SK-N-SH (cell line): ENCODE results near the gene KIF3B. TPM values are rescaled to one million over a fixed set of nuclear protein-coding genes. Genes with fewer than 3 reads are reported as not detected.

Experiments
- CTCF ChIA-PET: fragments of 300-600, 350-600 bp; formaldehyde crosslinking; extraction: SDS; loops from one replicate; lab custom pipeline; 2021; lab: Yijun Ruan, JAX
- POLR2A ChIA-PET: fragments of 350-600 bp; sonication (Branson Sonifier 250); formaldehyde crosslinking; extraction: SDS; loops from one replicate; lab custom pipeline; 2020; ENCODE audit warnings: antibody characterized with exemption, inconsistent platforms; lab: Yijun Ruan, JAX
- DNase-seq: peaks from one replicate; pipeline ENCODE4 v3.0.0; 2012
- H2AFZ ChIP-seq: fragments of 200-600 bp; sonication (generic); 2 replicates; pipeline ENCODE4 v1.8.1; 2016; ENCODE audit warnings: antibody characterized with exemption, mild to moderate bottlenecking, low read depth
- H3F3A ChIP-seq: fragments of 200-600 bp; sonication (generic); replicated peaks from 2 replicates; pipeline ENCODE3; 2016; ENCODE audit warnings: antibody characterized with exemption, mild to moderate bottlenecking; ENCODE audit not compliant: insufficient read depth
- H3K27ac ChIP-seq, 2 experiments: fragments of 200-500 bp in 1 of 2; fragments of 200-600 bp in 1 of 2; sonication (Bioruptor generic) in 1 of 2; sonication (generic), shearing (Covaris generic) in 1 of 2; 2 replicates each; pipeline versions ENCODE4 v1.5.1 to v1.6.1; 2014 to 2016; ENCODE audit warnings: low read depth in 2 of 2, inconsistent platforms in 1 of 2, low read length in 1 of 2, mild to moderate bottlenecking in 1 of 2, mixed read lengths in 1 of 2
- H3K27me3 ChIP-seq: fragments of 200-600 bp; sonication (generic), shearing (Covaris generic); 2 replicates; pipeline ENCODE4 v1.6.1; 2016; ENCODE audit warnings: mixed run types; ENCODE audit not compliant: insufficient read depth
- H3K36me3 ChIP-seq, 2 experiments: fragments of 200-500 bp in 1 of 2; fragments of 200-600 bp in 1 of 2; sonication (Bioruptor generic) in 1 of 2; sonication (generic) in 1 of 2; replicated peaks in 1 of 2; 2 replicates each; pipeline versions ENCODE3 to v1.5.1; 2014 to 2016; ENCODE audit warnings: low read length in 1 of 2, mild to moderate bottlenecking in 1 of 2; ENCODE audit not compliant: insufficient read depth in 2 of 2, control insufficient read depth in 1 of 2
- H3K4me1 ChIP-seq, 2 experiments: fragments of 200-500 bp in 1 of 2; fragments of 200-600 bp in 1 of 2; sonication (Bioruptor generic) in 1 of 2; sonication (generic), shearing (Covaris generic) in 1 of 2; 2 replicates each; pipeline versions ENCODE4 v1.5.1 to v1.6.1; 2014 to 2016; ENCODE audit warnings: low read depth in 1 of 2, low read length in 1 of 2, mixed run types in 1 of 2; ENCODE audit not compliant: insufficient read depth in 2 of 2, control insufficient read depth in 1 of 2
- H3K4me2 ChIP-seq: fragments of 200-600 bp; sonication (generic), shearing (Covaris generic); 2 replicates; pipeline ENCODE4 v1.6.1; 2017; ENCODE audit warnings: mixed run types
- H3K4me3 ChIP-seq, 2 experiments: fragments of 200-500 bp in 1 of 2; fragments of 200-600 bp in 1 of 2; sonication (Bioruptor generic) in 1 of 2; sonication (generic), shearing (Covaris generic) in 1 of 2; 2 replicates each; pipeline versions ENCODE4 v1.5.1 to v1.8.1; 2014 to 2016; ENCODE audit warnings: low read depth in 2 of 2, inconsistent platforms in 1 of 2, low read length in 1 of 2, mild to moderate bottlenecking in 1 of 2, mixed read lengths in 1 of 2, moderate library complexity in 1 of 2
- H3K79me2 ChIP-seq: fragments of 200-600 bp; sonication (generic); 2 replicates; pipeline ENCODE4 v1.8.1; 2017; ENCODE audit warnings: mild to moderate bottlenecking; ENCODE audit not compliant: insufficient read depth
- H3K9ac ChIP-seq: fragments of 200-600 bp; sonication (generic); 2 replicates; pipeline ENCODE4 v1.6.1; 2017; ENCODE audit warnings: mixed run types
- H3K9me2 ChIP-seq: fragments of 200-600 bp; sonication (generic); 2 replicates; pipeline ENCODE4 v1.6.1; 2017; ENCODE audit warnings: mixed run types
- H3K9me3 ChIP-seq: fragments of 200-600 bp; sonication (generic); 2 replicates; pipeline ENCODE4 v1.6.1; 2017; ENCODE audit warnings: mixed run types, mild to moderate bottlenecking, moderate library complexity
- H4K20me1 ChIP-seq: fragments of 200-600 bp; sonication (generic); 2 replicates; pipeline ENCODE4 v1.6.1; 2017; ENCODE audit warnings: mild to moderate bottlenecking, mixed run types; ENCODE audit not compliant: insufficient read depth
- CTCF ChIP-seq: fragments of 200-600 bp; sonication (generic); IDR thresholded peaks from 2 replicates; pipeline ENCODE4 v1.6.1; 2017; ENCODE audit warnings: antibody characterized with exemption, mild to moderate bottlenecking, moderate library complexity
- ELF1 ChIP-seq: IDR thresholded peaks from 2 replicates; pipeline ENCODE4 v1.4.0; 2012
- EP300 ChIP-seq, 2 experiments: IDR thresholded peaks; 2 replicates each; pipeline versions ENCODE4 v1.4.0 to v1.6.1; 2012; ENCODE audit warnings: borderline replicate concordance in 1 of 2, low read depth in 1 of 2, low read length in 1 of 2
- EZH2phosphoT487 ChIP-seq: fragments of 200-600 bp; sonication (generic); IDR thresholded peaks from 2 replicates; pipeline ENCODE4 v1.6.1; 2017; ENCODE audit warnings: low read depth, mixed run types, mild to moderate bottlenecking, antibody characterized with exemption, moderate library complexity, borderline replicate concordance
- FOSL2 ChIP-seq: IDR thresholded peaks from 2 replicates; pipeline ENCODE4 v1.4.0; 2012; ENCODE audit warnings: low read depth, mild to moderate bottlenecking, moderate library complexity, borderline replicate concordance
- FOXJ3 ChIP-seq: sonication (generic); formaldehyde crosslinking; IDR thresholded peaks from 2 replicates; pipeline ENCODE4 v1.5.1; 2020; ENCODE audit warnings: mild to moderate bottlenecking, missing genetic modification reagents
- FOXM1 ChIP-seq: IDR thresholded peaks from 2 replicates; pipeline ENCODE4 v1.4.0; 2012; ENCODE audit warnings: low read depth, mild to moderate bottlenecking
- GABPA ChIP-seq: IDR thresholded peaks from 2 replicates; pipeline ENCODE4 v1.4.0; 2012; ENCODE audit warnings: low read depth, mild to moderate bottlenecking
- GATA2 ChIP-seq: sonication (generic); formaldehyde crosslinking; IDR thresholded peaks from 2 replicates; pipeline ENCODE4 v1.5.0; 2020; ENCODE audit warnings: mild to moderate bottlenecking, missing genetic modification reagents
- JUND ChIP-seq: IDR thresholded peaks from 2 replicates; pipeline ENCODE4 v1.4.0; 2012
- MEF2A ChIP-seq: IDR thresholded peaks from 2 replicates; pipeline ENCODE4 v1.4.0; 2012; ENCODE audit warnings: low read depth, borderline replicate concordance
- MXI1 ChIP-seq: IDR thresholded peaks from 2 replicates; pipeline ENCODE4 v1.6.1; 2012; ENCODE audit warnings: mild to moderate bottlenecking, low read depth, low read length, improper control_type of control experiment
- NFIC ChIP-seq: IDR thresholded peaks from 2 replicates; pipeline ENCODE4 v1.4.0; 2012; ENCODE audit warnings: borderline replicate concordance
- NRF1 ChIP-seq: IDR thresholded peaks from 2 replicates; pipeline ENCODE4 v1.6.1; 2012; ENCODE audit warnings: low read depth, mild to moderate bottlenecking, low read length
- POLR2AphosphoS5 ChIP-seq: IDR thresholded peaks from 2 replicates; pipeline ENCODE4 v1.6.1; 2012; ENCODE audit warnings: low read depth, low read length
- RAD21 ChIP-seq: IDR thresholded peaks from 2 replicates; pipeline ENCODE4 v1.6.1; 2012; ENCODE audit warnings: mild to moderate bottlenecking, low read length
- RFX5 ChIP-seq: IDR thresholded peaks from 2 replicates; pipeline ENCODE4 v1.6.1; 2012; ENCODE audit warnings: mild to moderate bottlenecking, improper control_type of control experiment, low read length
- RXRA ChIP-seq: IDR thresholded peaks from 2 replicates; pipeline ENCODE4 v1.4.0; 2012; ENCODE audit warnings: low read depth, mild to moderate bottlenecking, borderline replicate concordance
- SIN3A ChIP-seq: IDR thresholded peaks from 2 replicates; pipeline ENCODE4 v1.6.1; 2012; ENCODE audit warnings: low read depth, mild to moderate bottlenecking, low read length, moderate library complexity, borderline replicate concordance
- SMC3 ChIP-seq: IDR thresholded peaks from 2 replicates; pipeline ENCODE4 v1.6.1; 2012; ENCODE audit warnings: low read depth, low read length, improper control_type of control experiment
- TAF1 ChIP-seq: IDR thresholded peaks from 2 replicates; pipeline ENCODE4 v1.6.1; 2012; ENCODE audit warnings: low read depth, mild to moderate bottlenecking, low read length, moderate library complexity, borderline replicate concordance
- TEAD4 ChIP-seq: IDR thresholded peaks from 2 replicates; pipeline ENCODE4 v1.4.0; 2012; ENCODE audit warnings: mild to moderate bottlenecking, borderline replicate concordance; ENCODE audit not compliant: insufficient read depth
- USF1 ChIP-seq: IDR thresholded peaks from 2 replicates; pipeline ENCODE4 v1.4.0; 2012; ENCODE audit warnings: low read depth, borderline replicate concordance
- YY1 ChIP-seq: IDR thresholded peaks from 2 replicates; pipeline ENCODE4 v1.4.0; 2012; ENCODE audit warnings: low read depth, mild to moderate bottlenecking
- WGBS: methylation state at CpG from one replicate; pipeline ENCODE4 v1.1.6; 2017; ENCODE audit warnings: low lambda C conversion rate; 5-methylcytosine and 5-hydroxymethylcytosine counted together
- polyA plus RNA-seq, 3 experiments: library from polyadenylated mRNA; depleted of rRNA; stranded (reverse); fragments of >200 nt; gene quantifications; 2 replicates each; pipeline ENCODE4 v1.2.3, GENCODE V29; 2012
- TF ChIP-seq, protein P1 (sequence below): fragments of 150-350 bp; IDR thresholded peaks from 2 replicates; pipeline ENCODE4 v1.6.1; 2017; ENCODE audit warnings: antibody characterized with exemption, low read length, low read depth, borderline replicate concordance

Gene KIF3B
- polyA plus RNA-seq, 1 of the 3 experiments (the other 2 are of a cell fraction): 18.6 TPM

DNA sequence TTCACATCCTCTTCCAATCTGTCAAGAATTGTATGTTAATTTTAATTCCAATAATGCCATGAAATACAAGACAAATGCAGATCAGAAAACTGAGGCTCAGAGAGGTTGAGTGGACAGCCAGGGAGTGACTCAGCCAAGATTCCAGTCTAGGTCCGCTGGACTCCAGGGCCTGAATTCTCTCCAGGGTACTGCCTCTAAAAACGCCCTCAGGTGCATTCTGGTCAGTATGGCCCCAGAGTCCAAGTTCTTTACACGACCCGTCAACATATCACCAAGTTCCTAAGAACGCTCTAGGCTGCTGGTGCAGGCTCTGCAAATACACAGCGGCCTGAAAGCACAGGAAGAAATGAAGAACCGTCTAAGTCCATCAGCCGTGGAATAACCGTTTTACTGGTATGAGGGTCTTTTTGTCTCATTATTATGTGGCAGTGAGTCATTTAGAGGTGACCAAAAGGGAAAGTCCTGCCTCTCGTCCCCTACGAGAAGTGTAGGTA lies 80.0 kb downstream of the KIF3B start (continued):
- TF ChIP-seq FOXM1 (no peak), RFX5 (0 out of 2 replicates have a peak, but pooled peaks have one; percentile 16), MXI1 (peak; percentile 42; the same call in 1 of the 2 replicates), CTCF (no peak), EP300 (IDR thresholded peaks at IDR 0.05; ENCODE audit: borderline replicate concordance in 1 of 2, low read depth in 1 of 2, low read length in 1 of 2) (0 out of 4 replicates have a peak, but pooled peaks of 1 of the 2 experiments have one; percentile 8), MEF2A (no peak), GABPA (no peak)

DNA sequence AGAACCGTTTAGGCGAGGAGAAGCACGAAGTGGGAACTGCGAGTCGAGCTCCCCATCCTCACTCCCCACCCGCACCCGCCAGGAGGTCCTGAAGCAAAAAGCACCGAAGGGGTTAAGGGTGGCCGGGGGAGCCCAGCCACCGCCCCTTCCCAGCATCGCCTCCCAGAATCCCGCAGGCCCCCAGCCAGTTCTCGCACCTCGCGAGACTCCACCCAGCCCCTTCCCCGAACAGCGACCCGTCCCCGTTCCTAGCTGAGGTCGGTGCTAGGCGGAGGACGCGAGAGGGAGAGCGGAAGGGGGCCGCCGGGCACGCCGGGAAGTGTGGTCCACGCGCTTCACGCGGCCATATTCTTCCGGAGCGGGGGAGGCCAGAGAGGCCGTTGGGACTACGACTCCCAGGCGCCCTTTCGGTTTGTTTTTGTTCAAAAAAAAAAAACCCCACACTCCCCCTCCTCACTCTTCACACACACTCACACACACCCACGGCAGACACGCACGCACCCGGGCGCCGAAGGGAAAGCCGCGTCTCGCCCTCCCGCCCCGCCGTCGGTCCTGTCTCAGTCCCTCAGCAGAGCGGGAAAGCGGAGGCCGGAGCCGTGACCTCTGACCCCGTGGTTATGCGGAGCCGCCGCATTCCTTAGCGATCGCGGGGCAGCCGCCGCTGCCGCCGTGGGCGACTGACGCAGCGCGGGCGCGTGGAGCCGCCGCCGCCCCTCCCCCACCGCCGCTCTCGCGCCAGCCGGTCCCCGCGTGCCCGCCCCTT lies 80.6 kb downstream of the KIF3B start, which contains the start of gene ASXL1:
Gene ASXL1, plus strand, starts transcription at position 463 of the 763 bp plus-strand sequence. CDS start 445 bp downstream, outside the sequence.
- Histone ChIP-seq H3K36me3 (peaks cover 0 to 4% of the 10 kb centered on the region in 2 experiments), H4K20me1 (peaks cover 41% of the 10 kb centered on the region), H2AFZ (peak within 1 kb of the TSS; percentile 80), H3K79me2 (peaks cover 43% of the 10 kb centered on the region), H3K9ac (peak within 1 kb of the TSS; percentile 95), H3K27me3 (no peaks in the 10 kb centered on the region), H3K9me2 (no peaks in the 10 kb centered on the region), H3K27ac (peak within 1 kb of the TSS; percentile 95), H3K4me3 (peak within 1 kb of the TSS; percentile 86 to 92), H3F3A (peaks cover 48% of the 10 kb centered on the region), H3K9me3 (no peaks in the 10 kb centered on the region), H3K4me1 (peaks cover 13 to 26% of the 10 kb centered on the region in 2 experiments; a peak in 3 of 4 replicates), H3K4me2 (peak within 1 kb of the TSS; percentile 85)
- ChIA-PET CTCF (interaction anchor here (0.9 to 3.3 kb wide), 4 partner anchors 21 to 98 kb away, joined by 3 to 13 read pairs (median 4); no protein-coding TSS in a partner anchor), POLR2A (interaction anchor here (0.6 to 2.2 kb wide), 6 partner anchors 13 to 140 kb away, joined by 3 to 7 read pairs (median 4); no protein-coding TSS in a partner anchor)
- peak; percentile 97 for DNase-seq
- 1% methylated on average over 24 of the region's 83 CpGs for WGBS
- TF ChIP-seq NFIC (peak; percentile 17; the same call in 1 of the 2 replicates), NRF1 (no peak), YY1 (peak; percentile 93), POLR2AphosphoS5 (peak; percentile 6), RAD21 (no peak), SIN3A (peak; percentile 82), USF1 (peak; percentile 40; the same call in 1 of the 2 replicates), ELF1 (peak; percentile 84), SMC3 (no peak), RFX5 (no peak), CTCF (no peak), GABPA (peak; percentile 98), FOXM1 (peak; percentile 100), FOXJ3 (no peak), TAF1 (peak; percentile 97), EZH2phosphoT487 (no peak), MEF2A (no peak), GATA2 (CRISPR knock-in tag) (no peak), RXRA (no peak), TEAD4 (0 out of 2 replicates have a peak, but pooled peaks have one; percentile 48), JUND (no peak), FOSL2 (no peak; the same call in 1 of the 2 replicates)
- TF ChIP-seq, protein P1, sequence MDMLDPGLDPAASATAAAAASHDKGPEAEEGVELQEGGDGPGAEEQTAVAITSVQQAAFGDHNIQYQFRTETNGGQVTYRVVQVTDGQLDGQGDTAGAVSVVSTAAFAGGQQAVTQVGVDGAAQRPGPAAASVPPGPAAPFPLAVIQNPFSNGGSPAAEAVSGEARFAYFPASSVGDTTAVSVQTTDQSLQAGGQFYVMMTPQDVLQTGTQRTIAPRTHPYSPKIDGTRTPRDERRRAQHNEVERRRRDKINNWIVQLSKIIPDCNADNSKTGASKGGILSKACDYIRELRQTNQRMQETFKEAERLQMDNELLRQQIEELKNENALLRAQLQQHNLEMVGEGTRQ: no peak
